G401.6 (cell line): Measurements from ENCODE around the gene ENTREP3.

Source experiments
- FAIRE-seq: peaks from 2 replicates; lab custom pipeline; 2012; peaks lifted over from hg19 to GRCh38; lab: Jason Lieb, UNC

ENTREP3 gene

GRCh38 chr1:155198547-155198906, 56.8 kb downstream of the ENTREP3 start:
- no peak for FAIRE-seq

- no peak for FAIRE-seq
Observed at GRCh38 chr1:155197901-155198546, 57.3 kb downstream of the ENTREP3 start.
